ENCODE measurements around the gene S100A9.

S100A9 gene

DNA sequence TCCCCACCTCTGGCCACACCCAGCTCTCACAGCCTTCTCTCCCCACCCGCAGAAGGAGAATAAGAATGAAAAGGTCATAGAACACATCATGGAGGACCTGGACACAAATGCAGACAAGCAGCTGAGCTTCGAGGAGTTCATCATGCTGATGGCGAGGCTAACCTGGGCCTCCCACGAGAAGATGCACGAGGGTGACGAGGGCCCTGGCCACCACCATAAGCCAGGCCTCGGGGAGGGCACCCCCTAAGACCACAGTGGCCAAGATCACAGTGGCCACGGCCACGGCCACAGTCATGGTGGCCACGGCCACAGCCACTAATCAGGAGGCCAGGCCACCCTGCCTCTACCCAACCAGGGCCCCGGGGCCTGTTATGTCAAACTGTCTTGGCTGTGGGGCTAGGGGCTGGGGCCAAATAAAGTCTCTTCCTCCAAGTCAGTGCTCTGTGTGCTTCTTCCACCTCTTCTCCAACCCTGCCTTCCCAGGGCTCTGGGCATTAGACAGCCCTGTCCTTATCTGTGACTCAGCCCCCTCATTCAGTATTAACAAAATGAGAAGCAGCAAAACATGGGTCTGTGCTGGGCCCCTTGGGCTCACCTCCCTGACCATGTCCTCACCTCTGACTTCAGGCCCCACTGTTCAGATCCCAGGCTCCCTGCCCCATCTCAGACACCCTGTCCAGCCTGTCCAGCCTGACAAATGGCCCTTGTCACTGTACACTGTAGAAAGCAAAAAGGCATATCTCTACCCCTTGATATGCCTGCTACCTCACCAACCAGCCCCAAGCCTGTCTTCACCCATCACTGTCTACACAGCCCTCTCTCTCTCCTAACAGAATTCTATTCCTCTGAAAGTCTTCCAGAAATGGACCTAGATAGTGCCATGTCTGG is 3.2 kb downstream of the S100A9 start:
- no peak for DNase-seq (ENCODE audit: low read depth in 2 of 2, low spot score in 1 of 2)

DNA sequence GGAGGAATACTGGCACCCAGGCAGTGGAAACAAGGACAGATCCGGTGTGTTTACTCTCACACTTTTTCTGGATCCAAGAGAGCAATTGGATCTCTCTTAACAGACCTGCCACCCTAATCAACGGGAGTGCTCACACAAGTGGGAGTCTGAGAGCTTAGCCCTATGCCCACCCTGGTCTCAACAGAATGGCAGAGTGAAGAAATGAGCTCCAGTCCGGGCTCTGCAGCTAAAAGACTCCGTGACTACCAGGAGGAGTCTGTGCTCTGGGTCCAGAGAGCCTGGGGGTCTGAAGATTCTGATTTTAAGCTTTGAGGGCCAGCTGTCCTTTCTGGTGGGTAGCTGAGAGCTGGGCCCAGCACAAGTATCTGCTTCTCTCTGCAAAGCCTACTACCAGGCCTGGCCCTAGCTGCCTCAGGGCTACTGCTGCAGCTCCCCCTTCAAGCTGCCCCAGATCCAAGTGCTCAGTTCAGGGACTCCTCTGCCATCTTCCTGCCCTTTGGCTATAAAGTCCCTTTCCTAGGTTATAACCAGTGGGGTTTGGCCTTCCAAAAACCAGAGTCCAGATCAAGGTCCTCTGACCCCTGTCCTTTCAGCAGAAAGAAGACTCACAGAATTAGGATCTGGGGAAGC is 3.9 kb downstream of the S100A9 start:
- DNase-seq (ENCODE audit: low read depth in 2 of 2, low spot score in 1 of 2): no peak

DNA sequence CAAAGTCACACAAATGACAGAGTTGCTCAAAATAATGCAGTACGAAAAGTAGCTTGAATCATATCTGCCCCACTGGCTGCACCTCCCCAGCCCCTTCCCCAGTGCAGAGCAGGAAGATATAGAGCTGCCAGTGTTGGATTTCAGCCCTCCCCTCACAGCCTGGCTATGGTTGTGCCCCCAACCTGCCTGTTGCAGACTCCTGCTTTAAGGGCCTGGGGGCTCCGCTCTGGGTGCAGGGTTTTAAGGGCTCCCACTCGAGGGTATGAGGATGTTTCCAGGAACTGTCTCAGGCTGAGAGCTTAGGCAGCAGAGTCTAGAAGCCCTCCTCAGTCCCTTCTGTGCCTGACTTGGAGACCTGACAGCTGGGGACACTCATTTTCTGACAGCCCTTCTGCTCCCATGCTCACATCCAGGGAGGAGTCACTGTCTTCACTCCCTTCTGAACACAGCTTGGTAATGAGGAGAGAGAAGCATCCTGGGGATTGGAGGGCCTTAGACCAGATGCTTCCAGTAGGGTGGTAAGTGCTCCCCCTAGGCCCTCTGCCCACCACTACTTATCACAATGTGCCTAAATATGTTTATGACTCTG is 4.6 kb downstream of the S100A9 start:
- DNase-seq (ENCODE audit: low read depth in 2 of 2, low spot score in 1 of 2): no peak

DNA sequence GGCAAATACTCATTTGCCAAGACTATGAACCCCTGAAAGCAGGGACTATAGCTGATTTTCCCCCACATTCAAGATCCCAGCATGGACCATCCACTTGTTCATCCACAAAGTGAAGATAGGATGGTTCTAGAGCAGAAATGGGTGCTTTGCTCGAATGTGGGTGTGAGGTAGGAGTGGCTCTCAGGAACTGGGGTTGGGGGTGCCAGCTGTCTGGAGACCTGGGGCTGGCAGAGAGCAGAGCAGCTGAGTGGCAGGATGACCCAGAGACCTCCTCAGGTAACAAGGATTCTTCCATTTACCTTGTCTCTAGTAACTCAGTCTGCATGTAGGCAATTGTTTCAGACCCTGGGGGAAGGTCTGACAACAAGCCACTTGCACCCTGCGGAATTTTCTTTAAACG is 6.0 kb downstream of the S100A9 start:
- DNase-seq (ENCODE audit: low read depth in 2 of 2, low spot score in 1 of 2): no peak

DNA sequence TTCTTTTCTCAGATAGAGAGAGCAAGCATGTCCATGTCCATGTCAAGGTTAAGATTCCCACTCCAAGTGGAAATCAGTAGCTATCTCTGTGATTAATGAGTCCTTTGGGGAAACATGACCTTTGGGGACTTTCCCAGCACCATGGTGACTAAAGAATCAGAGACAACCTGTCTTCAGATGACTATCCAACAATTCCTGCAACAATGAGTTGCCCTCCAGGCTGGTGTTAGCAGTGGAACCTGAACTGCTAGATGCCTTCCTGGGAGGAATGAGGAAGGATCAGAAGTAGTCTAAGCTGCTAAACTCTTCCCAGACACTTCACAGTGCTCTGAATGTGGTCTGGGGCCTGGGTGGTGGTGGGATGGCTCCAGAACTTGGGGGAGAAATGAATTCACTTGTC is 6.5 kb downstream of the S100A9 start:
- no peak for DNase-seq (ENCODE audit: low read depth in 2 of 2, low spot score in 1 of 2)

DNA sequence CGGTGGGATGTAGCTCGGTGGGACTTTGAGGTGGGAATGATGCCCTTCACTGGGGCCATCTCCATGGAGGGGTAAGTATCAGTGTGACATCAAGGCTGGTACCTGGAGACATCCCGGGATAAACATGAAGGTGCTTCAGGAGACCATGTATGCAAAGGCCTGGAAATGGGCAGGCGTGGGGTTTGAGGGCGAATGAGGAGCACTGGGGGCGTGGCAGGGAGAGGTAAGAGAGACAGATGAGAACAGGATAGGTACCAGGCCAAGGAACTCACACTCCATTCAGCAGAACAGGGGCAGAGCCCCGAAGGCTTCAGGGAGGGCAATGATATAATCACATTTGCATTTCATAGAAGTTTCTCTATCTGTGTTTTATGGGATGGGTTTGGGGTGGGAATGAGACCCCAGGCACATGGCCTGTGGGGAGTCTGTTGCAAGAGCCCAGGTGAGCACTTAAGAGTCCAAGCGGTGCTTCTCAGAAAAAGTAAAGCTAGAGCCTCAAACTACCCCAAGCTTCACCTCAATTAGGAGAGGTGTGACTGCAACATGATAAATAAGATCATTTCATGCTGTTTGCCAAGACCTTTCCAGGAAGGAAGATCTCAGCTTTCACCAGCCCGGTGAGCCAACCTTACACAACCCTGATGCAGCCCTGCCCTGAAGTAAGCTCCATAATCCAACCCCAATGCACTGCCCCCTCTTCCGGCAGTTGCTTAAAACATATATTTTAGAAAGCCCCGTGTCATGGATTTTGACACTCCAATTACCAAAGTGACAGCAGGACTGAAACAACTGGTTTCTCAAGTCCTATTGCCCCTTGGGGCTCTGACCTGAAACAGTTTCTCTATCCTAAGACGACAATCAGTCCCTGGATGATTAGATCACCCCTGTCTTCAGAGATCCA is 7.4 kb downstream of the S100A9 start:
- DNase-seq (ENCODE audit: low read depth in 2 of 2, low spot score in 1 of 2): no peak

DNA sequence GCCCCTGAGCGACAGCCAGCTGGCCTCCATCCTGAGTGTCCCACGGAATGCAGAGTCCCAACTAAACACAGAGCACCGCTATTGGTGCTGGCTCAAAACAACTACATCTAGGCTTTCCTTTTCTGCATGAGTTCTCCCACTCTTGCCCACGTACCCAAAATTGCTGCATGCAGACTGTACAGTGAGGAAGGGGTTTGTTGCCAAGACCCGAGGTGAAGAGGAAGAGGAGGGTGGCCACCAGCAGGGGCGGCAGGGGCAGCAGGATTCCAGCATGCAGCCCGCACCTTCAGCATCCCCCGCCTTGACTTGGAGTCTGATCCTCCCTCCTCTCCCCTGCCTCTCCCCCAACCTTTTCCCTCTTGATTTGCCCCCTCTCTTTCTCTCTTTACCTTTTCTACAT is 8.0 kb downstream of the S100A9 start:
- DNase-seq (ENCODE audit: low read depth in 2 of 2, low spot score in 1 of 2): no peak

DNA sequence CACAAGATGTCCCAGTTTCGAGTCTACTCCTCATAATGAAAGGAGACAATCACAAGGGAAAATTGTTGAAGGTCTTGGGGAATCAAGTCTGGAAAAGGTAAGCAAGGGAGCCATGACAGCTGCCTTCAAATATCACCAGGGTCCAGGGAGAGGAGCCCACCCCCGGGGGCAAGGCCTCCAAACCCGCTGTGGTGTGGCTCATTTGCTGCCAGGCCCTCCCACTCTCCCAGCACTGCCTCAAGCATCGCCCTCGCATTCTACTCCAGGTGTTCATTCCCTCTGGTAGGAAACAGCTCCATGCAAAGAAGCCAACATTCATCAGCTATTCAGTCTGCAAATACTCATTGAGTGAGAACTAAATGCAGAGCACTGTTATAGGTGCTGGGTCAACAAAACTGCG is 8.6 kb downstream of the S100A9 start:
- DNase-seq (ENCODE audit: low read depth in 2 of 2, low spot score in 1 of 2): no peak

DNA sequence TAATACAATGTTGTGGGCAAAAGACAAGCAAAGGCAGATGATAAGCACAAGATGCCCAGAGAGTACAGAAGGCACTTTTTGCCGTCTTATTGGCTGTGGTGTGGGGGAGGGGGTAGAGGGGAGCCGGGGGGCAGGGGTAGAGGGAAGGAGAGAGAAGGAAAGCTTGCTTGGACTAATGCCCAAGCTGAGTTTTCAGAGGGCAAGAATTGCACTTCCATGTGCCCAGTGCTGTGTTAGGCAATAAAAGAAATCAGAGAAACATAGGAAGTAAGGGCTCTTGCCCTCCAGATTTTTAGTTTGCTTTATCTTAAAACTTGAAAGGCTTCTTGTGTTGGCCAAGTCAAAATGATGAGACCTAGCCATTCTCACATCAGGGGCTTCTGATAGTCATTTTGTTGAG is 9.4 kb downstream of the S100A9 start:
- no peak for DNase-seq (ENCODE audit: low read depth in 2 of 2, low spot score in 1 of 2)

DNA sequence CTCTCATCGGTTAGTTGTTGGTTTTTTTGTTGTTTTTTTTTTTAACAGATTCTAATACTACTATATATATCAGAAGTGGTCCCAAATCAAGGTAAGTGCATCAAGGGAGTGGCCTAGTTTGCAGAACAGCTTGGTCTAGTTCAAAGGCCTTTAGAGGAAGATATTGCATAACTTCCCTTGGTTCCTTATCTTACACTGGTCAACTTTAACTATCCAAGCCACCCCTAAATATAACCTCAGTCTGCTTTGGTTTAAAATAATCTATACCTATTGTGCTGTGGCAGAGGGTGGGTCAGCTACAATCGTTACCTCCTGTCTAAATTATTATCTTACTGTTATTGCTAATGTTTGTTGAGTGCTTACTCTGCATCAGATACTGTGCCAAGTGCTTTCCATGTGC is 10.8 kb downstream of the S100A9 start:
- DNase-seq (ENCODE audit: low read depth in 2 of 2, low spot score in 1 of 2): no peak

DNA sequence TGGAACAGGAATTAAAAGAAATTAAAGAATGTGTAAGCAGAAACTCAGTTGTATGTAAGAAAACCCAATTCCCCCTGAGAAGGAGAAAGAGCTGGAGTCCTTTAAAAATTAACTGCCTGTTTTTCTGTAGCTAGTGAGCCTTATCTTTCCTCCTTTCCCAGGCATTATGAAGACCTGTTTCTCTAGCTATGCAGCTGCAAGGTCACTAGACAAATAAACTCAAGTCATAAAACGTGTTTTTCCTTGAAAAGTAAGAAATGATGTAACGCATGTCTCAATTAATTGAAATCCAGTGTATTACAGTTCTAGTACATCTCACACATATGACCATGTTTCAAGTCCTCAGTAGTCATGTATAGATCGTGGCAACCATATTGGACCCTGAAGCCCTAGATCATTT is 12.5 kb downstream of the S100A9 start:
- DNase-seq (ENCODE audit: low read depth in 2 of 2, low spot score in 1 of 2): no peak

DNA sequence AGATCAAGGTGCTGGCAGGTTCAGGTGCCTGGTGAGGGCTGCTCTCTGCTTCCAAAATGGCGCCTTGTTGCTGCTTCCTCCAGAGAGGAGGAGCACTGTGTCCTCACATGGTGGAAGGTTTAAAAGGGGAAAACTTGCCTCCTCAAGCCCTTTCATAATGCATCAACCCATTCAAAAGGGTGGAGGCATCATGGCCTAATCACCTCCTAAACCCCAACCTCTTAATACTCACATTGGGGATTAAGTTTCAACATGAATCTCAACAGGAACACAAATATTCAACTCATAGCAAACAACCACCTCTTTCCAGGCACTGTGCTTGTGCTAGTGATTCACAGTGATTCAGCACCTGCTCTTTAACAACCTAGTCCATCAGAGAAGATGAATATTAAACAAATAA is 13.6 kb downstream of the S100A9 start:
- DNase-seq (ENCODE audit: low read depth in 2 of 2, low spot score in 1 of 2): no peak

DNA sequence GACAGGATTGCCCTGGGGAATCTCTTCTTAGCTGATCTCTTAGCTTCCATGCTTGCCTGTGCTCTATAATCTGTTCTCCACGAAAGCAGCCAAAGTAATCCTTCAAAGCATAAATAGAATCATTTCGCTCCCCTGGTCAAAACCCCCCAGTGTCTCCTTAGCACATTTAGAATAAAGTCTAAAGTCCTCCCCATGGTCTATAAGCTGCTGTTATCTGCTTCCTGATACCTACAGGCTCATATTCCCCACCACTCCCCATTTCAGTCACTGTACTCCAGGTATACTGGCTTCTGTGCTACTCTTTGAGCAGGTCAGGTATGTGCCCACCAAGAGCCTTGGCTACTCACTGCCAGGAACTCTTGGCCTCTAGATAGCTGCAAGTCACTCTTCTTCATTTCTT is 14.9 kb downstream of the S100A9 start:
- DNase-seq (ENCODE audit: low read depth in 2 of 2, low spot score in 1 of 2): no peak

DNA sequence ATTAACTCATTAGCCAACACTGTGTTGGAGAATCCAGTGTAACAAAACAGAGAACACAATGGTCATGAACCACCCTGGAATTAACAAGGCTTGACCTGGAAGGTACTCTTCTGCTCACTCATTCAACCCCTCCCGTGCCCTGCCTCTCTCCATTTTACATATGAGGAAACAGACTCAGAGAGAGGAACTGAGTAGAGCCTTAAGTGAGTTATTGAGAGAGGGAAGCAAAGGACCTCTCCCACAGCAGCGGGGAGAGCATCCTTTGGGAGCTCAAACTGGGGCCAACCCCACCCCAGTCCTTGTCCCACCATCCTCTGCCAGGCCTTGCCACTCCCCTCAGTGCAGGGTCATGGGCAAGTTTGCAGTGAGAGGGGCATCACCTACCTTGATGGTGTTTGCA is 16.4 kb downstream of the S100A9 start:
- DNase-seq (ENCODE audit: low read depth in 2 of 2, low spot score in 1 of 2): no peak

DNA sequence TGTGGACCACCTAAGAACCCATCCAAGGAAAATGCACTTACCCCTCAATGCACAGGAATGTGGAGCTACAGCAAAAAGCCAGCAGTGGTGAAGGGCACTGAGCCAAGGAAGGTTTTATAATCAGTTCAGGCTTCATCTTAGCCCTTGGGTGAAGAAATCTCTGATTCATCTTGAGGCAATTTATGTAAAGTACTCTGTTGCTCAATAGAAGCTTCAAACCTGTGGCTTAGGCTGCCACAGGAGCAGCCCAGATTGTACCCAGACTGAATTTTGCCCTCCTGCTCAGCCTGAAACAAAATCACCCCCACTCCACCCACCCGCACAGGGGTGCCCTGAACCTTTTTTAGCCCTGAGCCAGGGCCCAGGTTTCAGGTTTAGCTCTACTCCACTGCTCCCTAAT is 17.9 kb downstream of the S100A9 start, which contains the start of gene S100A12:
Gene S100A12, minus strand, starts transcription at position 111 of the 400 bp plus-strand sequence. CDS start 1,029 bp downstream, outside the sequence.
- DNase-seq (ENCODE audit: low read depth in 2 of 2, low spot score in 1 of 2): no peak

DNA sequence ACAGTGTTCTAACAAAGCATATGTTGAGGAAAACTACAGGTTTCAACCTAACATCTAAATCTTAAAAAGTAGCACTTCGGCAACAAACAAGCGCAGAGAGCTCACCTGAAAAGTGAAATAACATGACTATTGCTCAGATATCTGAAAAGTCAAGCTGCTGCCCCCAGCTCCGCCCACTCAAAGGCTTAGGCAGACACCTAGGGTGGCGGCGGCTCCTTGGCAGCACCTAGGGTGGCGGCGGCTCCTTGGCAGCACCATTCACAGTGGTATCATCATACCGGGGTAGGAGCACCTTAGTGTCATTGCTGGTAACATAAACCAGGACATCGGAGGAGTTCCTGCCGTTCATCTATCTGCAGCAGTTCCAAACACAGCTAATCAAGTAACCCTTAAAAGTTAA is 21.9 kb downstream of the S100A9 start:
- DNase-seq (ENCODE audit: low read depth in 2 of 2, low spot score in 1 of 2): no peak

DNA sequence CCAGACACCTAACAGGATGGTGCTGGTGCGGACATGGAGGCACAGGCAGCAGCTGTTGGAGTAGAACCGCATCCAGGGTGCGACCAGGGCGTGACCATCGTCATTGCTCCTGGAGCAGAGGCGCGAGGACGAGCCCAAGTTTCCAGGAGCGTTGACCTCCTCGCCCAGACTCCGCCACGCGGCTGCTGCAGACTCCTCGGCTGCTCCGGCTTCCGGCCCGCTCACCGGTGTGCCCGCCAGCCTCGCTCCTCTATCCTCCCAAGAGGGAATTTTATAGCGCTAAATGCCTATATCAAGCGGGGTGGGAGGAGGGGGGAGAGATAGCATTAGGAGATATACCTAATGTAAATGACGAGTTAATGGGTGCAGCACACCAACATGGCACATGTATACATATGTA is 23.1 kb downstream of the S100A9 start:
- no peak for DNase-seq (ENCODE audit: low read depth in 2 of 2, low spot score in 1 of 2)

DNA sequence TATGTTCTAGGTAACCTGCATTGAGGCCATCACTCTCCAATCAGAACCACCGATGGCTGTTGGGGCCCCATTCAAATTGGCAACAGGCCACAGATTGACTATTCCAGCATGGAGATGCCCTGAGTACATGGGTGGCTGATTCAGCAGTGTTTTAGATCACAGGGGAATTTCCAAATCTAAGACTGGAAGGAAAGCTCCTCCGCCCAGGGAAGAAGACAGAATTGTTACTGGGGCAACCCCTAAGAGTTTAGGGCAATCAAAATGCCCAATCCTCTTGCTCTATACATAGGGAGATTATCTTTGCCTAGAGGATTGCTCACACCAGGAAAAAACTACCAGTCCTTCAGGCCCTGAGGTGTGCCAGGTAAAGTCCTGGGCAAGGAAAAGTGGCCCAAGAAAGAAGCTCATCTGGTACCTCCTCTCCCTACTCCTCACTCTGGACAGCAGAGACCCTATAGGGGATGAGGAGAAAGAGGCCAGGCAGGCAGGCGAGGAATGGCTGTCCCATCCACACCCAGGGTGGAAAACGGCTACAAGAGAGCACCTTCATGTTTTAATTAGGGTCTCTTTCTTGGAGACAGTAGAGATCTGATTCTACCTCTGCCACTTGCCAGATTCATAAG is 27.4 kb downstream of the S100A9 start:
- no peak for DNase-seq (ENCODE audit: low read depth in 2 of 2, low spot score in 1 of 2)

DNA sequence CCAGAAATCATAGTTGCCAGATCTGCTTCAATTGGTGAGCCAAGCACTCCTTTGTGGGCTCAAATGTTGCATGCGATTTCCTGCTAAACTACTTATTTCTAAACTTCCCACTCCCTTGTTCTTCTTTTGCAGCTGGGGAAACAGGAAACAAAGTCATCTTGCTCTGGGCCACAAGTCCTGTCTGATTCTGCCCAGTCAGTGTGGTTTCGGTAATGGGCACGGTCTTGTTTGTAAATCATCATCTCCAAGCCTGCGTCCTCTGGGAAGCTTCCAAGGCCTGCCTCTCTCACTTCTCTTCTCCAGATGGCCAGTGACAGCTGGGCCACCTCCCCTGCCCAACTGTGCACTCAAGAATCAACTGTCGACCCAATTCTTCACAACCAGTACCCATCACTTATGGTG is 28.8 kb downstream of the S100A9 start:
- DNase-seq (ENCODE audit: low read depth in 2 of 2, low spot score in 1 of 2): no peak

DNA sequence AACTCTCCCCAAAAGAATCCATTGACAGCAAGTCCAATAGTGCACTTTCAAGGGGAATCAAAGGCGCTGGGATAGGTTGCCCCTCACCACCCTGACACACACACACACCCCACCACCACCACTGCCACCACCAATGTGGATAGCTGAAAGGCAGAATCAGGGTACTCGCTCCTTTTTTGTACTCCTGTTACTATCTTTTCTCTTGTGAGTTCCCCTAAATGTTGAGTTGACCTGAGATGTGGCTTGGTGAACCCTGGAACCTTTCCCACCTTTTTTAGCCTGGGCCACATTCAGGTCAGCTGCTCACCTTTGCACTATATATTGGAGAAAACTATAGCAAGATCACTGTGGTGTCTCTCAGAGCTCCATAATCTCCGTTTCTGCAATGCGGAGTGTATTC is 29.3 kb downstream of the S100A9 start:
- DNase-seq (ENCODE audit: low read depth in 2 of 2, low spot score in 1 of 2): no peak

DNA sequence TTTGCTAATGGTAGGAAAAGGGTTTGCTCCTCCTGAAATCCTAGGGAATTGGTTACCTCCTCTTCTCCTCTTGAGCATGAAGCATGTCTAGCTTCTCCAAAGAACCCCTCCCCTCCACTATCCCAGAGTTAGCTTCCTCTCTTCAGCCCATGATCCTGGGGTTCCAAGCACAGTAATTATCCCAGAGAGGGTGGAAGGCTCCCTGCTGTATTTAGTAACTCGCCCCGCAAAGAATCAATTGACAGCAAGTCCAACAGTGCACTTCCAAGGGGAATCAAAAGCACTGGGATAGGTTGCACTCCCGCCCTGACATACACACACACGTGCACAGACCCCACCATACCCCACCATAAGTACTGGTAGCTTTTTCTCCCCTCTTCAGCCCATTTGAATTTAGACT is 30.1 kb downstream of the S100A9 start:
- no peak for DNase-seq (ENCODE audit: low read depth in 2 of 2, low spot score in 1 of 2)

All from stimulated activated CD8-positive, alpha-beta memory T cell treated with anti-CD3 and anti-CD28 coated beads, Interleukin-4, amount 100 ng/mL, for 4 hours (primary cell).